ENCODE data around the gene CT45A5. TPM values are rescaled to one million over a fixed set of nuclear protein-coding genes. Genes with fewer than 3 reads are reported as not detected.

Gene CT45A5
- total and polyA plus RNA-seq, 2 donors (not counting 1 experiment from before 2014, with no cell fraction given) = not detected

Other genes with a start within 250 kb of the CT45A5 start
- gene CT45A1, start 71.9 kb downstream of the CT45A5 start, total RNA-seq = not detected in 2 replicates
- not detected in 2 replicates for gene CT45A1, start 71.9 kb downstream of the CT45A5 start, polyA plus RNA-seq
- not detected in 2 replicates for gene CT45A3, start 17.3 kb downstream of the CT45A5 start, total RNA-seq
- gene CT45A3, start 17.3 kb downstream of the CT45A5 start, polyA plus RNA-seq = not detected in 2 replicates
- not detected in 2 replicates for gene CT45A6, start 17.3 kb upstream of the CT45A5 start, total RNA-seq
- not detected in 2 replicates for gene CT45A6, start 17.3 kb upstream of the CT45A5 start, polyA plus RNA-seq
- not detected in 2 replicates for gene CT45A2, start 34.5 kb upstream of the CT45A5 start, total RNA-seq
- gene CT45A2, start 34.5 kb upstream of the CT45A5 start, polyA plus RNA-seq = not detected in 2 replicates
- gene CT45A7, start 51.8 kb upstream of the CT45A5 start, total RNA-seq = not detected in 2 replicates
- gene CT45A7, start 51.8 kb upstream of the CT45A5 start, polyA plus RNA-seq = not detected in 2 replicates
- gene CT45A8, start 69.0 kb upstream of the CT45A5 start, total RNA-seq = not detected in 2 replicates
- not detected in 2 replicates for gene CT45A8, start 69.0 kb upstream of the CT45A5 start, polyA plus RNA-seq
- not detected in 2 replicates for gene CT45A9, start 86.3 kb upstream of the CT45A5 start, total RNA-seq
- not detected in 2 replicates for gene CT45A9, start 86.3 kb upstream of the CT45A5 start, polyA plus RNA-seq
- gene CT45A10, start 107.9 kb upstream of the CT45A5 start, total RNA-seq = not detected in 2 replicates
- gene CT45A10, start 107.9 kb upstream of the CT45A5 start, polyA plus RNA-seq = not detected in 2 replicates
- gene SAGE1, start 108.2 kb upstream of the CT45A5 start, total RNA-seq = not detected in 2 replicates
- 0.05 TPM in 1 of 2 replicates, not detected in the other for gene SAGE1, start 108.2 kb upstream of the CT45A5 start, polyA plus RNA-seq
- 9.5 and 10.4 TPM in 2 replicates for gene MMGT1, start 188.5 kb upstream of the CT45A5 start, total RNA-seq
- 26.9 and 27.9 TPM in 2 replicates for gene MMGT1, start 188.5 kb upstream of the CT45A5 start, polyA plus RNA-seq
- 18.2 and 30.4 TPM in 2 replicates for gene SLC9A6, start 199.9 kb upstream of the CT45A5 start, total RNA-seq
- gene SLC9A6, start 199.9 kb upstream of the CT45A5 start, polyA plus RNA-seq = 22.2 and 23.6 TPM in 2 replicates